SK-N-SH (cell line): ENCODE data around the gene SND1. TPM values are rescaled to one million over a fixed set of nuclear protein-coding genes. Genes with fewer than 3 reads are reported as not detected.

Experiments
- CTCF ChIA-PET: fragments of 300-600, 350-600 bp; formaldehyde crosslinking; extraction: SDS; loops from one replicate; lab custom pipeline; 2021; lab: Yijun Ruan, JAX
- POLR2A ChIA-PET: fragments of 350-600 bp; sonication (Branson Sonifier 250); formaldehyde crosslinking; extraction: SDS; loops from one replicate; lab custom pipeline; 2020; ENCODE audit warnings: antibody characterized with exemption, inconsistent platforms; lab: Yijun Ruan, JAX
- DNase-seq: peaks from one replicate; pipeline ENCODE4 v3.0.0; 2012
- H2AFZ ChIP-seq: fragments of 200-600 bp; sonication (generic); 2 replicates; pipeline ENCODE4 v1.8.1; 2016; ENCODE audit warnings: antibody characterized with exemption, mild to moderate bottlenecking, low read depth
- H3F3A ChIP-seq: fragments of 200-600 bp; sonication (generic); replicated peaks from 2 replicates; pipeline ENCODE3; 2016; ENCODE audit warnings: antibody characterized with exemption, mild to moderate bottlenecking; ENCODE audit not compliant: insufficient read depth
- H3K27ac ChIP-seq, 2 experiments: fragments of 200-500 bp in 1 of 2; fragments of 200-600 bp in 1 of 2; sonication (Bioruptor generic) in 1 of 2; sonication (generic), shearing (Covaris generic) in 1 of 2; 2 replicates each; pipeline versions ENCODE4 v1.5.1 to v1.6.1; 2014 to 2016; ENCODE audit warnings: low read depth in 2 of 2, inconsistent platforms in 1 of 2, low read length in 1 of 2, mild to moderate bottlenecking in 1 of 2, mixed read lengths in 1 of 2
- H3K27me3 ChIP-seq: fragments of 200-600 bp; sonication (generic), shearing (Covaris generic); 2 replicates; pipeline ENCODE4 v1.6.1; 2016; ENCODE audit warnings: mixed run types; ENCODE audit not compliant: insufficient read depth
- H3K36me3 ChIP-seq, 2 experiments: fragments of 200-500 bp in 1 of 2; fragments of 200-600 bp in 1 of 2; sonication (Bioruptor generic) in 1 of 2; sonication (generic) in 1 of 2; replicated peaks in 1 of 2; 2 replicates each; pipeline versions ENCODE3 to v1.5.1; 2014 to 2016; ENCODE audit warnings: low read length in 1 of 2, mild to moderate bottlenecking in 1 of 2; ENCODE audit not compliant: insufficient read depth in 2 of 2, control insufficient read depth in 1 of 2
- H3K4me1 ChIP-seq, 2 experiments: fragments of 200-500 bp in 1 of 2; fragments of 200-600 bp in 1 of 2; sonication (Bioruptor generic) in 1 of 2; sonication (generic), shearing (Covaris generic) in 1 of 2; 2 replicates each; pipeline versions ENCODE4 v1.5.1 to v1.6.1; 2014 to 2016; ENCODE audit warnings: low read depth in 1 of 2, low read length in 1 of 2, mixed run types in 1 of 2; ENCODE audit not compliant: insufficient read depth in 2 of 2, control insufficient read depth in 1 of 2
- H3K4me2 ChIP-seq: fragments of 200-600 bp; sonication (generic), shearing (Covaris generic); 2 replicates; pipeline ENCODE4 v1.6.1; 2017; ENCODE audit warnings: mixed run types
- H3K4me3 ChIP-seq, 2 experiments: fragments of 200-500 bp in 1 of 2; fragments of 200-600 bp in 1 of 2; sonication (Bioruptor generic) in 1 of 2; sonication (generic), shearing (Covaris generic) in 1 of 2; 2 replicates each; pipeline versions ENCODE4 v1.5.1 to v1.8.1; 2014 to 2016; ENCODE audit warnings: low read depth in 2 of 2, inconsistent platforms in 1 of 2, low read length in 1 of 2, mild to moderate bottlenecking in 1 of 2, mixed read lengths in 1 of 2, moderate library complexity in 1 of 2
- H3K79me2 ChIP-seq: fragments of 200-600 bp; sonication (generic); 2 replicates; pipeline ENCODE4 v1.8.1; 2017; ENCODE audit warnings: mild to moderate bottlenecking; ENCODE audit not compliant: insufficient read depth
- H3K9ac ChIP-seq: fragments of 200-600 bp; sonication (generic); 2 replicates; pipeline ENCODE4 v1.6.1; 2017; ENCODE audit warnings: mixed run types
- H3K9me2 ChIP-seq: fragments of 200-600 bp; sonication (generic); 2 replicates; pipeline ENCODE4 v1.6.1; 2017; ENCODE audit warnings: mixed run types
- H3K9me3 ChIP-seq: fragments of 200-600 bp; sonication (generic); 2 replicates; pipeline ENCODE4 v1.6.1; 2017; ENCODE audit warnings: mixed run types, mild to moderate bottlenecking, moderate library complexity
- H4K20me1 ChIP-seq: fragments of 200-600 bp; sonication (generic); 2 replicates; pipeline ENCODE4 v1.6.1; 2017; ENCODE audit warnings: mild to moderate bottlenecking, mixed run types; ENCODE audit not compliant: insufficient read depth
- CHD2 ChIP-seq: fragments of 150-350 bp; IDR thresholded peaks from 2 replicates; pipeline ENCODE4 v1.6.1; 2018; ENCODE audit warnings: low read length; ENCODE audit not compliant: partially characterized antibody
- EZH2phosphoT487 ChIP-seq: fragments of 200-600 bp; sonication (generic); IDR thresholded peaks from 2 replicates; pipeline ENCODE4 v1.6.1; 2017; ENCODE audit warnings: low read depth, mixed run types, mild to moderate bottlenecking, antibody characterized with exemption, moderate library complexity, borderline replicate concordance
- FOSL2 ChIP-seq: IDR thresholded peaks from 2 replicates; pipeline ENCODE4 v1.4.0; 2012; ENCODE audit warnings: low read depth, mild to moderate bottlenecking, moderate library complexity, borderline replicate concordance
- FOXJ3 ChIP-seq: sonication (generic); formaldehyde crosslinking; IDR thresholded peaks from 2 replicates; pipeline ENCODE4 v1.5.1; 2020; ENCODE audit warnings: mild to moderate bottlenecking, missing genetic modification reagents
- GABPA ChIP-seq: IDR thresholded peaks from 2 replicates; pipeline ENCODE4 v1.4.0; 2012; ENCODE audit warnings: low read depth, mild to moderate bottlenecking
- GATA2 ChIP-seq: sonication (generic); formaldehyde crosslinking; IDR thresholded peaks from 2 replicates; pipeline ENCODE4 v1.5.0; 2020; ENCODE audit warnings: mild to moderate bottlenecking, missing genetic modification reagents
- JUND ChIP-seq: IDR thresholded peaks from 2 replicates; pipeline ENCODE4 v1.4.0; 2012
- MEF2A ChIP-seq: IDR thresholded peaks from 2 replicates; pipeline ENCODE4 v1.4.0; 2012; ENCODE audit warnings: low read depth, borderline replicate concordance
- MXI1 ChIP-seq: IDR thresholded peaks from 2 replicates; pipeline ENCODE4 v1.6.1; 2012; ENCODE audit warnings: mild to moderate bottlenecking, low read depth, low read length, improper control_type of control experiment
- NRF1 ChIP-seq: IDR thresholded peaks from 2 replicates; pipeline ENCODE4 v1.6.1; 2012; ENCODE audit warnings: low read depth, mild to moderate bottlenecking, low read length
- POLR2AphosphoS5 ChIP-seq: IDR thresholded peaks from 2 replicates; pipeline ENCODE4 v1.6.1; 2012; ENCODE audit warnings: low read depth, low read length
- RAD21 ChIP-seq: IDR thresholded peaks from 2 replicates; pipeline ENCODE4 v1.6.1; 2012; ENCODE audit warnings: mild to moderate bottlenecking, low read length
- RCOR1 ChIP-seq: fragments of 150-350 bp; IDR thresholded peaks from 2 replicates; pipeline ENCODE4 v1.6.1; 2017; ENCODE audit warnings: antibody characterized with exemption, low read length
- RXRA ChIP-seq: IDR thresholded peaks from 2 replicates; pipeline ENCODE4 v1.4.0; 2012; ENCODE audit warnings: low read depth, mild to moderate bottlenecking, borderline replicate concordance
- TCF12 ChIP-seq: IDR thresholded peaks from 2 replicates; pipeline ENCODE4 v1.4.0; 2012
- TEAD4 ChIP-seq: IDR thresholded peaks from 2 replicates; pipeline ENCODE4 v1.4.0; 2012; ENCODE audit warnings: mild to moderate bottlenecking, borderline replicate concordance; ENCODE audit not compliant: insufficient read depth
- WGBS: methylation state at CpG from one replicate; pipeline ENCODE4 v1.1.6; 2017; ENCODE audit warnings: low lambda C conversion rate; 5-methylcytosine and 5-hydroxymethylcytosine counted together
- polyA plus RNA-seq, 3 experiments: library from polyadenylated mRNA; depleted of rRNA; stranded (reverse); fragments of >200 nt; gene quantifications; 2 replicates each; pipeline ENCODE4 v1.2.3, GENCODE V29; 2012
- TF ChIP-seq, protein P1 (sequence below): IDR thresholded peaks from 2 replicates; pipeline ENCODE4 v1.4.0; 2012; ENCODE audit warnings: low read depth, borderline replicate concordance
- TF ChIP-seq, protein P2 (sequence below): fragments of 200-600 bp; sonication (generic); IDR thresholded peaks from 2 replicates; pipeline ENCODE4 v1.6.1; 2017; ENCODE audit warnings: antibody characterized with exemption, mild to moderate bottlenecking, moderate library complexity
- TF ChIP-seq, protein P3 (sequence below): fragments of 150-350 bp; IDR thresholded peaks from 2 replicates; pipeline ENCODE4 v1.6.1; 2016; ENCODE audit warnings: mild to moderate bottlenecking, low read depth, low read length
- TF ChIP-seq, protein P4 (sequence below): fragments of 150-350 bp; IDR thresholded peaks from 2 replicates; pipeline ENCODE4 v1.6.1; 2017; ENCODE audit warnings: antibody characterized with exemption, low read length, low read depth, borderline replicate concordance

The SND1 gene
- polyA plus RNA-seq, 1 of the 3 experiments (the other 2 are of a cell fraction) = 165 TPM

DNA sequence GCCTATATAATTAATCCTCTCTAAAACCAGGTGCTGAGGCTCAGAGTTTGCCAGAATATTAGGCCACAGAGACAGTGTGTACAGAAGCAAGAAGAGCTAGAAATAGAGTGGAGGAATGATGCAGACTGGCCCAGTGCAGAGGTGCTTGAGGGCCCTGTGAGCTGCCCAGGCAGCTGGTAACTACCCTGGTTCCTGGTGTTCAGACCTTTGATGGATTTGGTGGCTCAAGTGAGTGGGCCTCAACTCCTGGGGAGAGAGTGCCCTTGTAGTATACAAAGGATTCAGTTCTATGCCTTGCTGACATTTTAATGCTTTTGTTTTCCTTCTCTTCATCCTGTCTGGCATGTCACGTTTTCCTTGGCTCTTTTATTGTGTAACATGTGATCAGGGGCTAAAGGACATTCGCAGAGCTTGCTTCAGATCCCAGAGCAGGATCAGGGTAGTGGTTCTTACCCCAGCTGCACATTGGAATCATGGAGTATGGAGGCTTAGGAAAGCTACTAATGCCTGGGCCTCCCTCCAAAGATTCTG lies 359.2 kb downstream of the SND1 start:
- Histone ChIP-seq H3K4me2 (no peak overlapping the region), H4K20me1 (peaks cover 3% of the 10 kb centered on the region; the same call in 1 of the 2 replicates), H3K9ac (no peak overlapping the region), H3K4me1 (peaks cover 0 to 18% of the 10 kb centered on the region in 2 experiments; a peak in 1 of 4 replicates), H3K27ac (no peak overlapping the region), H3F3A (no peaks in the 10 kb centered on the region), H3K79me2 (peaks cover 6% of the 10 kb centered on the region; the same call in 1 of the 2 replicates), H2AFZ (no peak overlapping the region), H3K9me2 (no peaks in the 10 kb centered on the region), H3K27me3 (no peaks in the 10 kb centered on the region), H3K9me3 (no peaks in the 10 kb centered on the region), H3K36me3 (peaks cover 11 to 37% of the 10 kb centered on the region in 2 experiments), H3K4me3 (no peak overlapping the region)
- DNase-seq = no peak
- ChIA-PET POLR2A (no interaction called here), CTCF (interaction anchor here (0.9 to 2.1 kb wide), 7 partner anchors 8 to 303 kb away, joined by 3 to 7 read pairs (median 4); no protein-coding TSS in a partner anchor)
- 93% methylated on average over 2 of the region's 2 CpGs for WGBS
- TF ChIP-seq MXI1 = no peak
- no peak for TF ChIP-seq GABPA
- no peak for TF ChIP-seq CHD2
- TF ChIP-seq RAD21 = no peak
- TF ChIP-seq, protein P1, sequence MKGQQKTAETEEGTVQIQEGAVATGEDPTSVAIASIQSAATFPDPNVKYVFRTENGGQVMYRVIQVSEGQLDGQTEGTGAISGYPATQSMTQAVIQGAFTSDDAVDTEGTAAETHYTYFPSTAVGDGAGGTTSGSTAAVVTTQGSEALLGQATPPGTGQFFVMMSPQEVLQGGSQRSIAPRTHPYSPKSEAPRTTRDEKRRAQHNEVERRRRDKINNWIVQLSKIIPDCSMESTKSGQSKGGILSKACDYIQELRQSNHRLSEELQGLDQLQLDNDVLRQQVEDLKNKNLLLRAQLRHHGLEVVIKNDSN = no peak
- no peak for TF ChIP-seq MEF2A
- no peak for TF ChIP-seq NRF1
- no peak for TF ChIP-seq GATA2 (CRISPR knock-in tag)
- no peak for TF ChIP-seq TCF12
- no peak for TF ChIP-seq JUND
- TF ChIP-seq POLR2AphosphoS5 = no peak

- Histone ChIP-seq H3K27ac (no peak overlapping the region), H3K4me2 (no peak overlapping the region), H3F3A (no peaks in the 10 kb centered on the region), H4K20me1 (peaks cover 21% of the 10 kb centered on the region), H3K9me2 (no peaks in the 10 kb centered on the region), H3K79me2 (peaks cover 6% of the 10 kb centered on the region; the same call in 1 of the 2 replicates), H3K27me3 (no peaks in the 10 kb centered on the region), H3K4me1 (peaks cover 8 to 30% of the 10 kb centered on the region in 2 experiments; a peak in 3 of 4 replicates), H3K36me3 (peaks cover 11 to 24% of the 10 kb centered on the region in 2 experiments), H2AFZ (no peak overlapping the region), H3K9ac (no peak overlapping the region), H3K9me3 (no peaks in the 10 kb centered on the region), H3K4me3 (no peak overlapping the region)
- 98% methylated on average over 4 of the region's 4 CpGs for WGBS
- ChIA-PET POLR2A (no interaction called here), CTCF (interaction anchor here (0.8 to 7.6 kb wide), 5 partner anchors 9 to 195 kb away, joined by 3 to 63 read pairs (median 3); no protein-coding TSS in a partner anchor)
- no peak for DNase-seq
- TF ChIP-seq, protein P2, sequence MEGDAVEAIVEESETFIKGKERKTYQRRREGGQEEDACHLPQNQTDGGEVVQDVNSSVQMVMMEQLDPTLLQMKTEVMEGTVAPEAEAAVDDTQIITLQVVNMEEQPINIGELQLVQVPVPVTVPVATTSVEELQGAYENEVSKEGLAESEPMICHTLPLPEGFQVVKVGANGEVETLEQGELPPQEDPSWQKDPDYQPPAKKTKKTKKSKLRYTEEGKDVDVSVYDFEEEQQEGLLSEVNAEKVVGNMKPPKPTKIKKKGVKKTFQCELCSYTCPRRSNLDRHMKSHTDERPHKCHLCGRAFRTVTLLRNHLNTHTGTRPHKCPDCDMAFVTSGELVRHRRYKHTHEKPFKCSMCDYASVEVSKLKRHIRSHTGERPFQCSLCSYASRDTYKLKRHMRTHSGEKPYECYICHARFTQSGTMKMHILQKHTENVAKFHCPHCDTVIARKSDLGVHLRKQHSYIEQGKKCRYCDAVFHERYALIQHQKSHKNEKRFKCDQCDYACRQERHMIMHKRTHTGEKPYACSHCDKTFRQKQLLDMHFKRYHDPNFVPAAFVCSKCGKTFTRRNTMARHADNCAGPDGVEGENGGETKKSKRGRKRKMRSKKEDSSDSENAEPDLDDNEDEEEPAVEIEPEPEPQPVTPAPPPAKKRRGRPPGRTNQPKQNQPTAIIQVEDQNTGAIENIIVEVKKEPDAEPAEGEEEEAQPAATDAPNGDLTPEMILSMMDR = no peak
- TF ChIP-seq, protein P1 = no peak
- no peak for TF ChIP-seq RCOR1
- TF ChIP-seq RXRA = no peak
- TF ChIP-seq MXI1 = no peak
- TF ChIP-seq NRF1 = no peak
- no peak for TF ChIP-seq JUND
- TF ChIP-seq TEAD4 = no peak
- no peak for TF ChIP-seq EZH2phosphoT487
- no peak for TF ChIP-seq FOXJ3 (CRISPR knock-in tag)
- TF ChIP-seq, protein P3, sequence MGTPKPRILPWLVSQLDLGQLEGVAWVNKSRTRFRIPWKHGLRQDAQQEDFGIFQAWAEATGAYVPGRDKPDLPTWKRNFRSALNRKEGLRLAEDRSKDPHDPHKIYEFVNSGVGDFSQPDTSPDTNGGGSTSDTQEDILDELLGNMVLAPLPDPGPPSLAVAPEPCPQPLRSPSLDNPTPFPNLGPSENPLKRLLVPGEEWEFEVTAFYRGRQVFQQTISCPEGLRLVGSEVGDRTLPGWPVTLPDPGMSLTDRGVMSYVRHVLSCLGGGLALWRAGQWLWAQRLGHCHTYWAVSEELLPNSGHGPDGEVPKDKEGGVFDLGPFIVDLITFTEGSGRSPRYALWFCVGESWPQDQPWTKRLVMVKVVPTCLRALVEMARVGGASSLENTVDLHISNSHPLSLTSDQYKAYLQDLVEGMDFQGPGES = no peak
- TF ChIP-seq, protein P4, sequence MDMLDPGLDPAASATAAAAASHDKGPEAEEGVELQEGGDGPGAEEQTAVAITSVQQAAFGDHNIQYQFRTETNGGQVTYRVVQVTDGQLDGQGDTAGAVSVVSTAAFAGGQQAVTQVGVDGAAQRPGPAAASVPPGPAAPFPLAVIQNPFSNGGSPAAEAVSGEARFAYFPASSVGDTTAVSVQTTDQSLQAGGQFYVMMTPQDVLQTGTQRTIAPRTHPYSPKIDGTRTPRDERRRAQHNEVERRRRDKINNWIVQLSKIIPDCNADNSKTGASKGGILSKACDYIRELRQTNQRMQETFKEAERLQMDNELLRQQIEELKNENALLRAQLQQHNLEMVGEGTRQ = no peak
- TF ChIP-seq CHD2 = no peak
- TF ChIP-seq FOSL2 = no peak
- TF ChIP-seq MEF2A = no peak
- no peak for TF ChIP-seq POLR2AphosphoS5
Measured at GRCh38 chr7:128014811-128015210, 362.8 kb downstream of the SND1 start.
